Measurements from ENCODE around the gene SPANXA2. TPM values are rescaled to one million over a fixed set of nuclear protein-coding genes. Genes with fewer than 3 reads are reported as not detected.
"Not testable (repeated sequence)": the region's sequence is repeated elsewhere in the genome, so short reads cannot be mapped to it uniquely, and the experiment has no call there.

Gene SPANXA2, protein sequence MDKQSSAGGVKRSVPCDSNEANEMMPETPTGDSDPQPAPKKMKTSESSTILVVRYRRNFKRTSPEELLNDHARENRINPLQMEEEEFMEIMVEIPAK
- not detected for polyA plus RNA-seq (ENCODE audit: low read depth in 6 of 6)

DNA sequence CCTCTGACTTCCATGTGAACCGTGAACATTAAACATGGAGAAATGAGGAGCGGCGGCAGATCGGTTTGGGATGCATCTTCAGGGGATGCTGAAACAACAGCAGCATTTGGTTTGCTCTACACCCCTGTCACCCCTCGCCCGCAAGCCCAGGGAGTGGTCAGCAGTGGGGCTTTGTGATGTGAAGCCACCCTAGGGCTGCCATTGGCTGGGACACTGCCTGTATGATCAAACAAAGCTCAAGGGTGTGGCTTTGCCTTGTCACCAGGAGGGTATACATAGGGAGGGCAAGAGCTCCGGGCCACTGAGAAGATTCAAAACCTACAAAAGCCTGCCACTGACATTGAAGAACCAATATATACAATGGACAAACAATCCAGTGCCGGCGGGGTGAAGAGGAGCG, at the start of gene SPANXA2:
TSS of gene SPANXA2 (plus strand) at position 301 of the 400 bp plus-strand sequence. CDS start at position 361, 60 bp downstream.
- not testable (repeated sequence) for H3K9me3 Mint-ChIP-seq; H3K4me1 Mint-ChIP-seq; ATAC-seq (ENCODE audit: low read depth in 2 of 2)

DNA sequence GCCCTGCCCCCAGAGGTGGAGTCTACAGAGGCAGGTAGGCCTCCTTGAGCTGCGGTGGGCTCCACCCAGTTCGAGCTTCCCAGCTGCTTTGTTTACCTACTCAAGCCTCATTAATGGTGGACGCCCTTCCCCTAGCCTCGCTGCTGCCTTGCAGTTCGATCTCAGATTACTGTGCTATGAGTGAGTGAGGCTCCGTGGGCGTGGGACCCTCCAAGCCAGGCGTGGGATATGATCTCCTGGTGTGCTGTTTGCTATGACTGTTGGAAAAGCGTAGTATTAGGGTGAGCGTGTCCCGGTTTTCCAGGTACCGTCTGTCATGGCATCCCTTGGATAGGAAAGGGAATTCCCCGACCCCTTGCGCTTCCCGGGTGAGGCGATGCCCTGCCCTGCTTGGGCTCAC, 47.0 kb upstream of the SPANXA2 start:
- H3K9me3 Mint-ChIP-seq; H3K36me3 Mint-ChIP-seq; DNase-seq; H3K27me3 Mint-ChIP-seq; H3K4me3 Mint-ChIP-seq; ATAC-seq (ENCODE audit: low read depth in 2 of 2); H3K27ac Mint-ChIP-seq; H3K4me1 Mint-ChIP-seq: not testable (repeated sequence)

More for the DNA sequence above, at the start of gene SPANXA2:
- not testable (repeated sequence) for H3K27me3 Mint-ChIP-seq, H3K27ac Mint-ChIP-seq, H3K4me3 Mint-ChIP-seq, H3K36me3 Mint-ChIP-seq, DNase-seq

DNA sequence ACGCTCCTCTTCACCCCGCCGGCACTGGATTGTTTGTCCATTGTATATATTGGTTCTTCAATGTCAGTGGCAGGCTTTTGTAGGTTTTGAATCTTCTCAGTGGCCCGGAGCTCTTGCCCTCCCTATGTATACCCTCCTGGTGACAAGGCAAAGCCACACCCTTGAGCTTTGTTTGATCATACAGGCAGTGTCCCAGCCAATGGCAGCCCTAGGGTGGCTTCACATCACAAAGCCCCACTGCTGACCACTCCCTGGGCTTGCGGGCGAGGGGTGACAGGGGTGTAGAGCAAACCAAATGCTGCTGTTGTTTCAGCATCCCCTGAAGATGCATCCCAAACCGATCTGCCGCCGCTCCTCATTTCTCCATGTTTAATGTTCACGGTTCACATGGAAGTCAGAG, 4.9 kb upstream of the SPANXA2 start, which contains the start of gene SPANXA1:
TSS of gene SPANXA1 (minus strand) at position 101 of the 400 bp plus-strand sequence. CDS start at position 41, 60 bp downstream.
- not testable (repeated sequence) for H3K36me3 Mint-ChIP-seq; ATAC-seq (ENCODE audit: low read depth in 2 of 2); H3K9me3 Mint-ChIP-seq; H3K4me1 Mint-ChIP-seq; H3K27ac Mint-ChIP-seq; H3K27me3 Mint-ChIP-seq; H3K4me3 Mint-ChIP-seq; DNase-seq

DNA sequence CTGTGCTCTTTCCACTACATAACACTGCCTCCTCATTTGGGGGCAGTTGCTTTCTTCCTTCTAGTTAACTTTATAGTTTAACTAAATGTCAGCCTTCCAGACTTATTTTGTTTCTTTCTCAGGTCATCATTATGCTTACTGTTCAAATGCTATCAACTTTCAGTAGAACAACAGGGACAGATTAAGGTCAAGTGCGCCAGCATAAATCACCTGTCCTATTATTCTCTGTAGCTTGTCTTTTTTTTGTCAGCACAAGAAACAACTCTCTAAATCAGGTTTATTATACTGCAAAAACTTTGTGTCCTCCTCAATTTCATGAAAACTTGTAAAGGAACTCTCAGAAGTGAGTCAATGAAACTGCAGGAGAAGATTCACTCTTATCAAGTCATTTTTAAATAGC, 19.6 kb downstream of the SPANXA2 start:
- H3K4me3 Mint-ChIP-seq: no peak overlapping the region
- peaks cover 0 to 5% (median 0%) of the 10 kb centered on the region in 7 donors for H3K9me3 Mint-ChIP-seq
- no peak for DNase-seq
- H3K4me1 Mint-ChIP-seq: no peaks in the 10 kb centered on the region
- peak overlapping the region in 1 of 6 donors; percentile 41 for H3K27ac Mint-ChIP-seq
- H3K36me3 Mint-ChIP-seq: no peaks in the 10 kb centered on the region
- no peaks in the 10 kb centered on the region for H3K27me3 Mint-ChIP-seq
- ATAC-seq (ENCODE audit: low read depth in 2 of 2): no peak

DNA sequence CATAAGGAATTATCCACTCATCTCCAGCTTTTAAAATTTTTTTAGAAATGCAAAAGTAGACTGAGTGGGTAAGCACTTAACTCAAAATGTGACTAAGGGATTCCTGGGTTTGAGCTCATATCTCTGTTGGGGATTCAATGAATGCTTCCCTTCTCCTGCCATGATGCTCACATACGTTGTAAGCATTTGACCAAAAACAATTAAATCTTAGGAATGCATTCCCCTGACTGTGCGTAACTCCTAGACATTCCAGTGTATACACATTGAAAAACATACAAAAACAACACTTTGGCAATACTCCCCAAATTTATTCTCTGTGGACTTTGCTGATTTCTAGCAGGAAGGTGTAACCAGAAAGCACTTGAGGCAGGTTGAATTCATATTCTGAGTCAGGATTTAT, 29.8 kb downstream of the SPANXA2 start:
- Mint-ChIP-seq H3K4me1 (no peaks in the 10 kb centered on the region), H3K4me3 (no peak overlapping the region), H3K36me3 (no peaks in the 10 kb centered on the region), H3K27ac (no peak overlapping the region), H3K9me3 (peaks cover 0 to 16% (median 3%) of the 10 kb centered on the region in 7 donors), H3K27me3 (no peaks in the 10 kb centered on the region)
- DNase-seq (no peak), ATAC-seq (ENCODE audit: low read depth in 2 of 2) (no peak)

DNA sequence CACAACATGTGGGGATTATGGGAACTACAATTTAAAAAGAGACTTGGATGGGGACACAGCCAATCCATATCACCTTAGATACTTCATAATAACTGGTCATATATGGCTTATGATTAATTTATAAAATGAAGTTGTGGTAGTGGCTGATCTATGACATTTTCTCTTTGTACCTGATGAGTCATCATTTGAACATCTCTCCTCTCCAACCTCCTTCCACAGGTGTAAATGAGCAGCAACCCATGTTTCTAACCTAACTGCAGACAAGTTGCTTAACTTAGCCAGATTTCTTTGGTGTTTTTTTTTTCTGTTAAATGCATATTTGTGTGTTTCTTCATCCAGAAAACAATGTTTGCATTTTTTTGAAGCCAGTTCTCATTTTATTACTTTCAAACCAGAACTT, 42.6 kb downstream of the SPANXA2 start:
- no peak for ATAC-seq (ENCODE audit: low read depth in 2 of 2)
- H3K27me3 Mint-ChIP-seq: no peaks in the 10 kb centered on the region
- H3K9me3 Mint-ChIP-seq: peaks cover 0 to 15% (median 5%) of the 10 kb centered on the region in 7 donors
- no peak overlapping the region for H3K27ac Mint-ChIP-seq
- H3K4me3 Mint-ChIP-seq: no peak overlapping the region
- no peaks in the 10 kb centered on the region for H3K36me3 Mint-ChIP-seq
- no peak for DNase-seq
- H3K4me1 Mint-ChIP-seq: no peaks in the 10 kb centered on the region

DNA sequence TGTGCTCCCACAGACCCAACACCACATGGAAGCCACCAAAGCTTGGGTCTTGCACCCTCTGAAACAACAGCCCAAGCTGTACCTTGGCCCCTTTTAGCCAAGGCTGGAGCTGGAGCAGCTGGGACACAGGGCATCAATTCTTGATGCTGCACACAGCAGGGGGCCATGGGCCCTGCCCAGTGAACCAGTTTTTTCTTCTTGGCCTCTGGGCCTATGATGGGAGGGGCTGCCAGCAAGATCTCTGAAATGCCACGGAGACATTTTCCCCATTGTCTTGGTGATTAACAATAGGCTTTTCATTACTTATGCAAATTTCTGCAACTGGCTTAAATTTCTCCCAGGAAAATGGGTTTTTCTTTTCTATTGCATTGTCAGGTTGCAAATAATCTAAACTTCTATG, 49.0 kb downstream of the SPANXA2 start:
- H3K4me1 Mint-ChIP-seq: no peaks in the 10 kb centered on the region
- ATAC-seq (ENCODE audit: low read depth in 2 of 2) (no peak), DNase-seq (no peak)
- no peak overlapping the region for H3K27ac Mint-ChIP-seq
- peak overlapping the region in 1 of 8 donors; percentile 17 for H3K4me3 Mint-ChIP-seq
- no peaks in the 10 kb centered on the region for H3K36me3 Mint-ChIP-seq
- no peaks in the 10 kb centered on the region for H3K27me3 Mint-ChIP-seq
- H3K9me3 Mint-ChIP-seq: peaks cover 0 to 15% (median 0%) of the 10 kb centered on the region in 7 donors

Other genes starting within 250 kb of the SPANXA2 start
- gene SPANXA1, start 5.0 kb upstream of the SPANXA2 start, polyA plus RNA-seq (ENCODE audit: low read depth in 6 of 6): not detected
- gene SPANXD, start 109.0 kb downstream of the SPANXA2 start, polyA plus RNA-seq (ENCODE audit: low read depth in 6 of 6): not detected
- gene MAGEC3, start 248.6 kb downstream of the SPANXA2 start, polyA plus RNA-seq (ENCODE audit: low read depth in 6 of 6): not detected

Data from naive B cell (primary cell).